HG03039 (cell line): ENCODE measurements around the gene DISP3.

Experiments
- ATAC-seq: cut with Tn5 transposase; IDR thresholded peaks from one replicate; pipeline ENCODE4 v1.9.1; 2021; ENCODE audit warnings: mild to moderate bottlenecking, moderate library complexity; ENCODE audit not compliant: unreplicated experiment

DISP3 gene

GRCh38 chr1:11461531-11462137 is 17.3 kb upstream of the DISP3 start:
- no peak for ATAC-seq

- no peak for ATAC-seq
Observed at GRCh38 chr1:11462224-11462923, 16.6 kb upstream of the DISP3 start.

GRCh38 chr1:11463177-11463576 is 15.8 kb upstream of the DISP3 start:
- ATAC-seq, result no peak

- ATAC-seq, result no peak
Observed at GRCh38 chr1:11465307-11465706, 13.6 kb upstream of the DISP3 start.

- ATAC-seq, result no peak
Observed at GRCh38 chr1:11466416-11466815, 12.5 kb upstream of the DISP3 start.

- ATAC-seq, result no peak
Observed at GRCh38 chr1:11468878-11469277, 10.1 kb upstream of the DISP3 start.

- ATAC-seq, result no peak
Observed at GRCh38 chr1:11470912-11471311, 8.0 kb upstream of the DISP3 start.

- ATAC-seq, result no peak
Observed at GRCh38 chr1:11471473-11471872, 7.5 kb upstream of the DISP3 start.

GRCh38 chr1:11472284-11472683 is 6.7 kb upstream of the DISP3 start:
- no peak for ATAC-seq

- ATAC-seq, result no peak
Observed at GRCh38 chr1:11472741-11473140, 6.2 kb upstream of the DISP3 start.

GRCh38 chr1:11473491-11474034 is 5.4 kb upstream of the DISP3 start:
- ATAC-seq, result no peak

GRCh38 chr1:11474826-11475225 is 4.1 kb upstream of the DISP3 start:
- no peak for ATAC-seq

GRCh38 chr1:11475748-11476147 is 3.2 kb upstream of the DISP3 start:
- ATAC-seq, result no peak

GRCh38 chr1:11479375-11479979 is 522 bp downstream of the DISP3 start:
- ATAC-seq, result no peak

- no peak for ATAC-seq
Observed at GRCh38 chr1:11481019-11481418, 2.1 kb downstream of the DISP3 start.

GRCh38 chr1:11482198-11482597 is 3.2 kb downstream of the DISP3 start:
- no peak for ATAC-seq

- no peak for ATAC-seq
Observed at GRCh38 chr1:11482701-11483479, 3.9 kb downstream of the DISP3 start.

- no peak for ATAC-seq
Observed at GRCh38 chr1:11483581-11484320, 4.8 kb downstream of the DISP3 start.

- no peak for ATAC-seq
Observed at GRCh38 chr1:11484321-11484655, 5.3 kb downstream of the DISP3 start.

GRCh38 chr1:11485191-11485590 is 6.2 kb downstream of the DISP3 start:
- ATAC-seq, result no peak
